GM12878 (cell line): Measurements from ENCODE around the gene AP3S1. TPM values are rescaled to one million over a fixed set of nuclear protein-coding genes. Genes with fewer than 3 reads are reported as not detected.

ENCODE experiments used
- ATAC-seq: fragments of 200-7000 bp; cut with Tn5 transposase; 3 replicates; pipeline ENCODE4 v1.9.1; 2020; ENCODE audit warnings: mild to moderate bottlenecking, moderate library complexity
- BruUV-seq: library from RNA; stranded (reverse); fragments of 400-500 nt; replicated peaks from 2 replicates; lab custom pipeline; 2021; lab: Mats Ljungman, UMichigan
- CTCF ChIA-PET: fragments of 300-600 bp; sonication (Branson Sonifier 250); formaldehyde crosslinking; extraction: SDS; loops from one replicate; lab custom pipeline; 2021; ENCODE audit warnings: inconsistent platforms; lab: Yijun Ruan, JAX
- POLR2A ChIA-PET: fragments of 350-600 bp; formaldehyde crosslinking; extraction: SDS; loops from one replicate; lab custom pipeline; 2021; ENCODE audit warnings: inconsistent platforms; lab: Charles Lee
- RAD21 ChIA-PET: fragments of 300-600 bp; sonication (Branson Sonifier 250); formaldehyde crosslinking; loops from one replicate; lab custom pipeline; 2023; ENCODE audit warnings: antibody characterized with exemption; ENCODE audit not compliant: unreplicated experiment; lab: Charles Lee
- SMC1A ChIA-PET: fragments of 300-600 bp; sonication (Branson Sonifier 250); formaldehyde crosslinking; loops from one replicate; lab custom pipeline; 2023; ENCODE audit not compliant: unreplicated experiment, uncharacterized antibody; lab: Charles Lee
- DNase-seq: peaks from one replicate; pipeline ENCODE4 v3.0.0-alpha.2; 2011; ENCODE audit warnings: low read depth, low spot score
- FAIRE-seq: peaks from 3 replicates; lab custom pipeline; 2011; peaks lifted over from hg19 to GRCh38; lab: Jason Lieb, UNC
- H2AFZ ChIP-seq: 2 replicates; pipeline ENCODE4 v1.6.0; 2011; ENCODE audit warnings: low read depth, low read length, control low read depth; ENCODE audit not compliant: control insufficient read depth
- H3K27ac ChIP-seq: 2 replicates; pipeline ENCODE4 v1.5.1; 2011; ENCODE audit warnings: control low read depth; ENCODE audit not compliant: control insufficient read depth, insufficient read depth
- H3K27me3 ChIP-seq, 2 experiments: replicated peaks in 1 of 2; 2 replicates each; pipeline versions ENCODE4 v1.6.0 to v1.6.1; 2011; ENCODE audit warnings: low read length in 1 of 2; ENCODE audit not compliant: control insufficient read depth in 2 of 2, insufficient read depth in 2 of 2
- H3K36me3 ChIP-seq, 2 experiments: 2 replicates each; pipeline ENCODE4 v1.5.1; 2011; ENCODE audit warnings: low read length in 1 of 2; ENCODE audit not compliant: control insufficient read depth in 2 of 2, insufficient read depth in 2 of 2
- H3K4me1 ChIP-seq: 2 replicates; pipeline ENCODE4 v1.6.1; 2011; ENCODE audit warnings: mild to moderate bottlenecking, low read length, moderate library complexity, mixed read lengths; ENCODE audit not compliant: control insufficient read depth, insufficient read depth
- H3K4me2 ChIP-seq: 2 replicates; pipeline ENCODE4 v1.6.0; 2011; ENCODE audit warnings: control low read depth; ENCODE audit not compliant: control insufficient read depth, insufficient read depth
- H3K4me3 ChIP-seq: fragments of 200-600 bp; sonication (generic); 2 replicates; pipeline ENCODE4 v1.5.1; 2016
- H3K79me2 ChIP-seq: 2 replicates; pipeline ENCODE4 v1.6.0; 2011; ENCODE audit warnings: low read length; ENCODE audit not compliant: control insufficient read depth, insufficient read depth
- H3K9ac ChIP-seq: 2 replicates; pipeline ENCODE4 v1.8.0; 2011; ENCODE audit warnings: low read length, control low read depth, mixed read lengths; ENCODE audit not compliant: control insufficient read depth, insufficient read depth
- H3K9me3 ChIP-seq: replicated peaks from 3 replicates; pipeline ENCODE4 v1.5.1; 2011; ENCODE audit warnings: mild to moderate bottlenecking, low read length; ENCODE audit not compliant: control insufficient read depth, insufficient read depth
- H4K20me1 ChIP-seq: 2 replicates; pipeline ENCODE4 v1.6.0; 2011; ENCODE audit not compliant: control insufficient read depth, insufficient read depth
- BHLHE40 ChIP-seq, 2 experiments: fragments of 450-650 bp in 1 of 2; IDR thresholded peaks; 2 replicates each; pipeline ENCODE4 v1.6.1; 2011 to 2017; ENCODE audit warnings: low read depth in 2 of 2, borderline replicate concordance in 1 of 2, improper control_type of control experiment in 1 of 2, low read length in 1 of 2, mild to moderate bottlenecking in 1 of 2
- CHD2 ChIP-seq: IDR thresholded peaks from 2 replicates; pipeline ENCODE4 v1.6.1; 2011; ENCODE audit warnings: low read depth, low read length, improper control_type of control experiment, borderline replicate concordance
- DPF2 ChIP-seq: fragments of 450-650 bp; IDR thresholded peaks from 2 replicates; pipeline ENCODE4 v1.6.1; 2017; ENCODE audit warnings: mild to moderate bottlenecking
- HDAC2 ChIP-seq: fragments of 200-600 bp; sonication (generic); IDR thresholded peaks from 2 replicates; pipeline ENCODE4 v1.6.1; 2017
- HDGF ChIP-seq: fragments of 450-650 bp; IDR thresholded peaks from 2 replicates; pipeline ENCODE4 v1.6.1; 2016; ENCODE audit warnings: antibody characterized with exemption
- NBN ChIP-seq: fragments of 450-650 bp; IDR thresholded peaks from 2 replicates; pipeline ENCODE4 v1.6.1; 2016
- NR2F1 ChIP-seq: fragments of 450-650 bp; conservative IDR thresholded peaks from 2 replicates; pipeline ENCODE4 v1.6.1; 2017; ENCODE audit warnings: mild to moderate bottlenecking
- RELA ChIP-seq: fragments of 450-650 bp; IDR thresholded peaks from 2 replicates; pipeline ENCODE4 v1.8.0; 2014; ENCODE audit warnings: borderline replicate concordance; ENCODE audit not compliant: partially characterized antibody
- RFX5 ChIP-seq: IDR thresholded peaks from 2 replicates; pipeline ENCODE4 v1.6.1; 2011; ENCODE audit warnings: low read depth, low read length, improper control_type of control experiment
- SMAD5 ChIP-seq: IDR thresholded peaks from 2 replicates; pipeline ENCODE4 v1.6.1; 2016; ENCODE audit warnings: antibody characterized with exemption, low read depth
- SREBF1 ChIP-seq: IDR thresholded peaks from 2 replicates; pipeline ENCODE4 v1.6.1; 2012; ENCODE audit warnings: mild to moderate bottlenecking, low read length
- USF1 ChIP-seq: IDR thresholded peaks from 2 replicates; pipeline ENCODE4 v1.6.1; 2011; ENCODE audit warnings: borderline replicate concordance, low read depth, mild to moderate bottlenecking, moderate library complexity, mixed read lengths, low read length; ENCODE audit not compliant: insufficient read depth; ENCODE audit errors: extremely low read length
- ZNF217 ChIP-seq: fragments of 450-650 bp; IDR thresholded peaks from 2 replicates; pipeline ENCODE4 v1.6.1; 2017; ENCODE audit warnings: antibody characterized with exemption, mild to moderate bottlenecking
- WGBS: methylation state at CpG from one replicate; pipeline ENCODE4 v1.1.6; 2016; ENCODE audit warnings: low lambda C conversion rate; ENCODE audit not compliant: insufficient replicate concordance, insufficient coverage; ENCODE audit errors: missing lambda C conversion rate; 5-methylcytosine and 5-hydroxymethylcytosine counted together
- in situ Hi-C: fragments of 300-500 bp; cut with MboI; formaldehyde crosslinking; loops from 9 replicates; pipeline ENCODE4 v1.14.3; 2018; ENCODE audit warnings: mixed read lengths
- intact Hi-C: fragments of 100-400 bp; cut with micrococcal nuclease; formaldehyde crosslinking; loops from one replicate; pipeline ENCODE4 v1.14.2; 2022; ENCODE audit not compliant: unreplicated experiment
- polyA plus RNA-seq, 11 experiments: library from polyadenylated mRNA; depleted of rRNA in 4 of 11; unstranded in 6 of 11; stranded (reverse) in 5 of 11; fragments of >200 nt; fragmentation: Nextera tagmentation in 4 of 11; fragmentation: Illumina TruSeq in 1 of 11; extraction: Ambion mirVana in 4 of 11; extraction: Trizol in 1 of 11; gene quantifications; 1 replicate in 1 of 11; 2 replicates in 10 of 11; pipeline versions ENCODE4 v1.2.1 to v1.2.3, GENCODE V29; 2011 to 2016; ENCODE audit warnings: inconsistent platforms in 2 of 11, missing spikeins in 2 of 11, low read depth in 1 of 11
- total RNA-seq, 4 experiments: library from RNA; depleted of rRNA in 3 of 4; stranded (reverse); fragments of >200 nt in 3 of 4; fragmentation: Illumina TruSeq in 1 of 4; extraction: Trizol in 1 of 4; gene quantifications; 2 replicates each; pipeline versions ENCODE4 v1.2.1 to v1.2.3, GENCODE V29; 2013 to 2021
- TF ChIP-seq, protein P1 (sequence below): IDR thresholded peaks from 2 replicates; pipeline ENCODE4 v1.6.1; 2012; ENCODE audit warnings: low read depth, low read length, improper control_type of control experiment

AP3S1 gene
- total and polyA plus RNA-seq, 10 of the 15 experiments (the other 5 are each of a cell fraction or from before 2014, with no cell fraction given) = 36.4 to 137 (median 67.5) TPM

- 0% methylated on average over 1 of the region's 1 CpG for WGBS
- no peak for DNase-seq
- TF ChIP-seq HDAC2 = no peak
- TF ChIP-seq ZNF217 = no peak
- TF ChIP-seq, protein P1, sequence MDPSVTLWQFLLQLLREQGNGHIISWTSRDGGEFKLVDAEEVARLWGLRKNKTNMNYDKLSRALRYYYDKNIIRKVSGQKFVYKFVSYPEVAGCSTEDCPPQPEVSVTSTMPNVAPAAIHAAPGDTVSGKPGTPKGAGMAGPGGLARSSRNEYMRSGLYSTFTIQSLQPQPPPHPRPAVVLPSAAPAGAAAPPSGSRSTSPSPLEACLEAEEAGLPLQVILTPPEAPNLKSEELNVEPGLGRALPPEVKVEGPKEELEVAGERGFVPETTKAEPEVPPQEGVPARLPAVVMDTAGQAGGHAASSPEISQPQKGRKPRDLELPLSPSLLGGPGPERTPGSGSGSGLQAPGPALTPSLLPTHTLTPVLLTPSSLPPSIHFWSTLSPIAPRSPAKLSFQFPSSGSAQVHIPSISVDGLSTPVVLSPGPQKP = no peak
- no peak for TF ChIP-seq USF1
- no peak for TF ChIP-seq BHLHE40 (IDR thresholded peaks at IDR 0.05; ENCODE audit: borderline replicate concordance in 1 of 2, low read depth in 2 of 2, low read length in 1 of 2)
- TF ChIP-seq NBN = no peak
- no peak for TF ChIP-seq SMAD5
- no peak for TF ChIP-seq HDGF
- no peak for TF ChIP-seq SREBF1
- no peak for TF ChIP-seq DPF2
- TF ChIP-seq RFX5 = no peak
- TF ChIP-seq NR2F1 = no peak
- no peak for TF ChIP-seq CHD2
- TF ChIP-seq RELA = no peak
- no peaks in the 10 kb centered on the region for H3K36me3 ChIP-seq
- H3K9ac ChIP-seq = no peak overlapping the region
- intact Hi-C loops = no loop called here
- H3K4me2 ChIP-seq = no peak overlapping the region
- in situ Hi-C loops = no loop called here
- H3K4me1 ChIP-seq = no peaks in the 10 kb centered on the region
- H3K27me3 ChIP-seq = no peaks in the 10 kb centered on the region; a peak in 2 of 4 replicates
- SMC1A ChIA-PET = no interaction called here
- no peaks in the 10 kb centered on the region for H4K20me1 ChIP-seq
- no peak overlapping the region for H2AFZ ChIP-seq
- H3K27ac ChIP-seq = no peak overlapping the region
- no peak for ATAC-seq
- FAIRE-seq = no peak
- BruUV-seq = no TSS peak
- RAD21 ChIA-PET = no interaction called here
- CTCF ChIA-PET = interaction anchor here (1.0 to 2.1 kb wide), 2 partner anchors 24 to 170 kb away, joined by 3 to 7 read pairs; no protein-coding TSS in a partner anchor
- H3K4me3 ChIP-seq = no peak overlapping the region
- H3K9me3 ChIP-seq = no peaks in the 10 kb centered on the region
- POLR2A ChIA-PET = no interaction called here
- H3K79me2 ChIP-seq = no peaks in the 10 kb centered on the region
Measured at GRCh38 chr5:115801984-115802383, 39.8 kb upstream of the AP3S1 start.
